K562 (cell line): ENCODE data around the gene NDUFAF4. TPM values are rescaled to one million over a fixed set of nuclear protein-coding genes. Genes with fewer than 3 reads are reported as not detected.

ENCODE experiments used
- CBX5 ChIP-seq: IDR thresholded peaks from 2 replicates; pipeline ENCODE4 v1.6.1; 2014; ENCODE audit warnings: low read depth, borderline replicate concordance
- DMBX1 ChIP-seq: fragments of 250-450 bp; sonication (Bioruptor Pico); IDR thresholded peaks from 2 replicates; pipeline ENCODE4 v1.8.0; 2022; ENCODE audit warnings: inconsistent platforms, mild to moderate bottlenecking, moderate library complexity, borderline replicate concordance
- DNMT1 ChIP-seq: fragments of 450-650 bp; IDR thresholded peaks from 2 replicates; pipeline ENCODE4 v1.6.1; 2016; ENCODE audit warnings: antibody characterized with exemption, mild to moderate bottlenecking
- HDAC2 ChIP-seq: fragments of 450-650 bp; IDR thresholded peaks from 2 replicates; pipeline ENCODE4 v1.6.1; 2016; ENCODE audit warnings: mild to moderate bottlenecking
- KAT7 ChIP-seq: sonication (generic); formaldehyde crosslinking; IDR thresholded peaks from 2 replicates; pipeline ENCODE4 v1.8.0; 2022; ENCODE audit warnings: missing genetic modification reagents, mild to moderate bottlenecking, borderline replicate concordance
- KDM2B ChIP-seq: fragments of 250-450 bp; sonication (Bioruptor Pico); IDR thresholded peaks from 2 replicates; pipeline ENCODE4 v1.8.0; 2021; ENCODE audit warnings: mild to moderate bottlenecking, moderate library complexity
- KDM4B ChIP-seq, 2 experiments: fragments of 450-650 bp in 1 of 2; sonication (generic) in 1 of 2; IDR thresholded peaks; 2 replicates each; pipeline ENCODE4 v1.6.1; 2016 to 2017; ENCODE audit warnings: borderline replicate concordance in 2 of 2, antibody characterized with exemption in 1 of 2, low read depth in 1 of 2, mild to moderate bottlenecking in 1 of 2
- MAZ ChIP-seq, 2 experiments: fragments of 450-650 bp in 1 of 2; sonication (generic) in 1 of 2; formaldehyde crosslinking; IDR thresholded peaks in 1 of 2; conservative IDR thresholded peaks in 1 of 2; 2 replicates each; pipeline versions ENCODE4 v1.4.0 to v1.5.0; 2020; ENCODE audit warnings: mild to moderate bottlenecking in 1 of 2, missing genetic modification reagents in 1 of 2
- NEUROD1 ChIP-seq: fragments of 150-350 bp; IDR thresholded peaks from 2 replicates; pipeline ENCODE4 v1.6.1; 2014; ENCODE audit warnings: borderline replicate concordance, low read length, low read depth; ENCODE audit not compliant: partially characterized antibody
- RAD51 ChIP-seq: fragments of 450-650 bp; IDR thresholded peaks from 2 replicates; pipeline ENCODE4 v1.7.1; 2016; ENCODE audit warnings: low read depth, mild to moderate bottlenecking, borderline replicate concordance
- REST ChIP-seq, 2 experiments: fragments of 450-650 bp; formaldehyde crosslinking in 1 of 2; IDR thresholded peaks; 2 replicates each; pipeline versions ENCODE4 v1.4.0 to v1.6.1; 2014 to 2020; ENCODE audit warnings: mild to moderate bottlenecking in 2 of 2, borderline replicate concordance in 1 of 2, low read depth in 1 of 2
- SRSF3 ChIP-seq: fragments of 200-400 bp; formaldehyde crosslinking; IDR thresholded peaks from 2 replicates; pipeline ENCODE4 v1.6.1; 2016; ENCODE audit warnings: mild to moderate bottlenecking, low read length, moderate library complexity; ENCODE audit not compliant: insufficient read depth
- XRCC5 ChIP-seq: fragments of 200-400 bp; formaldehyde crosslinking; IDR thresholded peaks from 2 replicates; pipeline ENCODE4 v1.6.1; 2017; ENCODE audit warnings: low read depth, mild to moderate bottlenecking, low read length
- ZNF165 ChIP-seq: fragments of 250-450 bp; sonication (Bioruptor Pico); IDR thresholded peaks from 2 replicates; pipeline ENCODE4 v1.4.0; 2020; ENCODE audit warnings: borderline replicate concordance
- ZNF212 ChIP-seq: fragments of 450-650 bp; formaldehyde crosslinking; IDR thresholded peaks from 2 replicates; pipeline ENCODE4 v1.4.0; 2020; ENCODE audit warnings: mild to moderate bottlenecking
- ZNF232 ChIP-seq: sonication (generic); formaldehyde crosslinking; IDR thresholded peaks from 2 replicates; pipeline ENCODE4 v1.8.0; 2022; ENCODE audit warnings: mild to moderate bottlenecking, missing genetic modification reagents
- polyA plus RNA-seq, 8 experiments: library from polyadenylated mRNA; depleted of rRNA in 4 of 8; stranded (reverse) in 5 of 8; unstranded in 3 of 8; fragments of >200 nt; fragmentation: Nextera tagmentation in 2 of 8; fragmentation: Illumina TruSeq in 1 of 8; extraction: Ambion mirVana in 2 of 8; extraction: Trizol in 1 of 8; gene quantifications; 2 replicates each; pipeline versions ENCODE4 v1.2.1 to v1.2.3, GENCODE V29; 2011 to 2014; ENCODE audit warnings: inconsistent platforms in 1 of 8, missing spikeins in 1 of 8
- total RNA-seq, 7 experiments: library from RNA; depleted of rRNA in 6 of 7; stranded (reverse); fragments of >200 nt in 6 of 7; fragmentation: Illumina TruSeq in 2 of 7; extraction: Trizol in 2 of 7; gene quantifications; 2 replicates each; pipeline versions ENCODE4 v1.2.1 to v1.2.3, GENCODE V29; 2011 to 2021; ENCODE audit warnings: low replicate concordance in 1 of 7
- TF ChIP-seq, protein P1 (sequence below), 2 experiments: fragments of 450-650 bp in 1 of 2; sonication (generic) in 1 of 2; formaldehyde crosslinking in 1 of 2; IDR thresholded peaks in 1 of 2; conservative IDR thresholded peaks in 1 of 2; 2 replicates each; pipeline versions ENCODE4 v1.6.1 to v1.8.1; 2016 to 2023; ENCODE audit warnings: mild to moderate bottlenecking in 2 of 2, moderate library complexity in 2 of 2, inconsistent platforms in 1 of 2, missing genetic modification reagents in 1 of 2
- TF ChIP-seq, protein P2 (sequence below): fragments of 200-800 bp; sonication (Bioruptor generic); IDR thresholded peaks from 2 replicates; pipeline ENCODE4 v1.6.1; 2017; ENCODE audit warnings: missing genetic modification characterization, missing compliant biosample characterization

The NDUFAF4 gene
- total and polyA plus RNA-seq, 9 of the 15 experiments (the other 6 are each of a cell fraction or from before 2014, with no cell fraction given) = 45.0 to 418 (median 136) TPM

DNA sequence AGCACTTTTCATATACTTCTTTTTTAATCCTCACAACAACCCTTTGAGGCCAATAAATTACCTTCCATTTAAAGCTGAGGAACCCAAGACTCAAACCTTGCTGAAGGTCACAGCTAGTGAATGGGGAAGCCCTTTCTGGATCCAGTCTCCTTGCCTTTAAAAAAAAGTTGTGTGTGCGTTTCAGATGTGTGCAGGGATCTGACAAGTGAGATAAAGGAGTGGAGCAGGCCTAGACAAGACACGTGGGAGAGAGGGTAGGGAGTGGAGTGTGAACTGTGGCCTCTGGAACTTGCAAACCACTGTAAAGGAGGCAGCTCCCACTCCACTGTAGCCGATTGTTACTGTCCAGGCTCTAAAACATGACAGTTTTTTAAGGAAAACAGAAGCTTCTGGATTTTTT is 28.7 kb upstream of the NDUFAF4 start (continued):
- 0 out of 2 replicates have a peak, but pooled peaks have one; percentile 36 for TF ChIP-seq DMBX1 (CRISPR knock-in tag)
- TF ChIP-seq SRSF3 = no peak
- no peak for TF ChIP-seq KDM4B (IDR thresholded peaks at IDR 0.05; ENCODE audit: borderline replicate concordance in 2 of 2, low read depth in 1 of 2)
- no peak for TF ChIP-seq ZNF165 (CRISPR knock-in tag)
- no peak for TF ChIP-seq CBX5
- no peak for TF ChIP-seq REST (IDR thresholded peaks at IDR 0.05; ENCODE audit: borderline replicate concordance)
- no peak for TF ChIP-seq REST (CRISPR knock-in tag; IDR thresholded peaks at IDR 0.05; ENCODE audit: low read depth)
- TF ChIP-seq XRCC5 = no peak
- TF ChIP-seq ZNF232 = no peak
- no peak for TF ChIP-seq KDM2B (CRISPR knock-in tag)
- TF ChIP-seq, protein P1, sequence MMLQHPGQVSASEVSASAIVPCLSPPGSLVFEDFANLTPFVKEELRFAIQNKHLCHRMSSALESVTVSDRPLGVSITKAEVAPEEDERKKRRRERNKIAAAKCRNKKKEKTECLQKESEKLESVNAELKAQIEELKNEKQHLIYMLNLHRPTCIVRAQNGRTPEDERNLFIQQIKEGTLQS (IDR thresholded peaks at IDR 0.05) = no peak
- TF ChIP-seq, protein P1 (CRISPR knock-in tag; conservative IDR thresholded peaks at IDR 0.05) = no peak
- no peak for TF ChIP-seq KAT7 (CRISPR knock-in tag)
- peak; percentile 20 to 47; a peak in 1 of 4 replicates for TF ChIP-seq MAZ (CRISPR knock-in tag; conservative IDR thresholded peaks at IDR 0.05 in 1 of 2, IDR thresholded peaks at IDR 0.05 in 1 of 2)
- TF ChIP-seq, protein P2, sequence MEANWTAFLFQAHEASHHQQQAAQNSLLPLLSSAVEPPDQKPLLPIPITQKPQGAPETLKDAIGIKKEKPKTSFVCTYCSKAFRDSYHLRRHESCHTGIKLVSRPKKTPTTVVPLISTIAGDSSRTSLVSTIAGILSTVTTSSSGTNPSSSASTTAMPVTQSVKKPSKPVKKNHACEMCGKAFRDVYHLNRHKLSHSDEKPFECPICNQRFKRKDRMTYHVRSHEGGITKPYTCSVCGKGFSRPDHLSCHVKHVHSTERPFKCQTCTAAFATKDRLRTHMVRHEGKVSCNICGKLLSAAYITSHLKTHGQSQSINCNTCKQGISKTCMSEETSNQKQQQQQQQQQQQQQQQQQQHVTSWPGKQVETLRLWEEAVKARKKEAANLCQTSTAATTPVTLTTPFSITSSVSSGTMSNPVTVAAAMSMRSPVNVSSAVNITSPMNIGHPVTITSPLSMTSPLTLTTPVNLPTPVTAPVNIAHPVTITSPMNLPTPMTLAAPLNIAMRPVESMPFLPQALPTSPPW (CRISPR knock-in tag) = peak; percentile 37; the same call in 1 of the 2 replicates
- TF ChIP-seq HDAC2 = peak; percentile 77
- peak; percentile 56; the same call in 1 of the 2 replicates for TF ChIP-seq RAD51
- TF ChIP-seq ZNF212 (CRISPR knock-in tag) = no peak
- no peak for TF ChIP-seq DNMT1
- no peak for TF ChIP-seq NEUROD1
